ENCODE results near the gene DDX39A.

- TF ChIP-seq POLR2A (IDR thresholded peaks at IDR 0.05) (no peak), CTCF (IDR thresholded peaks at IDR 0.05) (no peak)
These were observed 2.3 kb downstream of the DDX39A start for GRCh38 chr19:14416817-14417231.

Data from esophagus squamous epithelium (tissue), 4 donors.